NT2/D1 (cell line): ENCODE measurements around the gene OR1J2.

Source experiments
- SUZ12 ChIP-seq: IDR thresholded peaks from 2 replicates; pipeline ENCODE4 v1.6.1; 2011; ENCODE audit not compliant: insufficient read length, insufficient read depth; ENCODE audit errors: extremely low read depth
- YY1 ChIP-seq: IDR thresholded peaks from 2 replicates; pipeline ENCODE4 v1.6.1; 2011; ENCODE audit not compliant: insufficient read length, insufficient read depth
- ZNF274 ChIP-seq: IDR thresholded peaks from 2 replicates; pipeline ENCODE4 v1.6.1; 2011; ENCODE audit warnings: mild to moderate bottlenecking, low read depth, low read length

GRCh38 chr9:122466456-122466855 lies 44.1 kb upstream of the OR1J2 start:
- TF ChIP-seq ZNF274 (no peak), YY1 (no peak), SUZ12 (no peak)
